HG03064 (cell line): ENCODE data around the gene SYNGR4.

ENCODE experiments used
- ATAC-seq: cut with Tn5 transposase; IDR thresholded peaks from one replicate; pipeline ENCODE4 v1.9.1; 2021; ENCODE audit warnings: low read depth; ENCODE audit not compliant: unreplicated experiment

The SYNGR4 gene

GRCh38 chr19:48395499-48395898, 31.3 kb downstream of the SYNGR4 start:
- ATAC-seq: no peak

- no peak for ATAC-seq
These were observed 32.1 kb downstream of the SYNGR4 start for GRCh38 chr19:48396016-48396823.

- no peak for ATAC-seq
These were observed 32.6 kb downstream of the SYNGR4 start for GRCh38 chr19:48396824-48397176.

GRCh38 chr19:48397263-48398101, 33.3 kb downstream of the SYNGR4 start:
- no peak for ATAC-seq

GRCh38 chr19:48398102-48398374, 33.9 kb downstream of the SYNGR4 start:
- ATAC-seq: no peak

- ATAC-seq: no peak
These were observed 34.4 kb downstream of the SYNGR4 start for GRCh38 chr19:48398375-48399235.

- ATAC-seq: no peak
These were observed 36.0 kb downstream of the SYNGR4 start for GRCh38 chr19:48400018-48400742.

- no peak for ATAC-seq
These were observed 37.1 kb downstream of the SYNGR4 start for GRCh38 chr19:48401287-48401686.

GRCh38 chr19:48403606-48404005, 39.4 kb downstream of the SYNGR4 start:
- ATAC-seq: no peak

- ATAC-seq: no peak
These were observed 41.0 kb downstream of the SYNGR4 start for GRCh38 chr19:48405010-48405659.

GRCh38 chr19:48405850-48406249, 41.7 kb downstream of the SYNGR4 start:
- ATAC-seq: no peak

- no peak for ATAC-seq
These were observed 49.9 kb downstream of the SYNGR4 start for GRCh38 chr19:48413879-48414587.

GRCh38 chr19:48415395-48415794, 51.2 kb downstream of the SYNGR4 start:
- ATAC-seq: no peak

- no peak for ATAC-seq
These were observed 51.6 kb downstream of the SYNGR4 start for GRCh38 chr19:48415806-48416221.

- ATAC-seq: no peak
These were observed 53.3 kb downstream of the SYNGR4 start for GRCh38 chr19:48417421-48417820.

- no peak for ATAC-seq
These were observed 54.3 kb downstream of the SYNGR4 start for GRCh38 chr19:48418317-48419064.

GRCh38 chr19:48419158-48419920, 55.2 kb downstream of the SYNGR4 start:
- no peak for ATAC-seq

GRCh38 chr19:48421548-48421947, 57.4 kb downstream of the SYNGR4 start:
- ATAC-seq: no peak
